GM12872 (cell line): ENCODE measurements around the gene LCLAT1.

ENCODE experiments used
- CTCF ChIP-seq: IDR thresholded peaks from 3 replicates; pipeline ENCODE4 v1.5.1; 2011; ENCODE audit warnings: low read depth, mild to moderate bottlenecking, low read length, moderate library complexity; ENCODE audit not compliant: insufficient read depth

The LCLAT1 gene

GRCh38 chr2:30472326-30472725 lies 25.3 kb downstream of the LCLAT1 start:
- no peak for TF ChIP-seq CTCF

GRCh38 chr2:30475542-30475941 lies 28.5 kb downstream of the LCLAT1 start:
- TF ChIP-seq CTCF = no peak

GRCh38 chr2:30476636-30477035 lies 29.6 kb downstream of the LCLAT1 start:
- TF ChIP-seq CTCF = no peak

- TF ChIP-seq CTCF = no peak
Measured at GRCh38 chr2:30480703-30481322, 33.8 kb downstream of the LCLAT1 start.

GRCh38 chr2:30481323-30481800 lies 34.3 kb downstream of the LCLAT1 start:
- no peak for TF ChIP-seq CTCF

GRCh38 chr2:30482011-30482410 lies 35.0 kb downstream of the LCLAT1 start:
- no peak for TF ChIP-seq CTCF

- TF ChIP-seq CTCF = no peak
Measured at GRCh38 chr2:30484145-30484544, 37.1 kb downstream of the LCLAT1 start.
